Prostate gland (tissue), 2 donors: ENCODE data around the gene CAPZB. TPM values are rescaled to one million over a fixed set of nuclear protein-coding genes. Genes with fewer than 3 reads are reported as not detected.

ENCODE experiments used
- DNase-seq: peaks from one replicate; pipeline ENCODE4 v3.0.0-alpha.2; 2019; ENCODE audit warnings: low spot score
- H3K27ac ChIP-seq, 2 donors: fragments of 200-600 bp; sonication (generic); 2 replicates each; pipeline ENCODE4 v1.5.1; 2017 to 2019
- H3K27me3 ChIP-seq: fragments of 200-600 bp; sonication (generic); replicated peaks from 2 replicates; pipeline ENCODE4 v1.5.1; 2019; ENCODE audit not compliant: insufficient read depth
- H3K36me3 ChIP-seq, 2 donors: fragments of 200-600 bp; sonication (generic); 1 replicate in 1 of 2; 2 replicates in 1 of 2; pipeline versions ENCODE4 v1.5.1 to v1.8.1; 2017 to 2019
- H3K4me1 ChIP-seq: fragments of 200-600 bp; sonication (generic); replicated peaks from 2 replicates; pipeline ENCODE4 v1.5.1; 2019
- H3K4me3 ChIP-seq, 2 donors: fragments of 200-600 bp; sonication (generic); 2 replicates each; pipeline ENCODE4 v1.5.1; 2017 to 2019
- H3K9me3 ChIP-seq: fragments of 200-600 bp; sonication (generic); 2 replicates; pipeline ENCODE4 v1.5.1; 2017
- CTCF ChIP-seq, 4 experiments: fragments of 200-600 bp in 2 of 4; fragments of 450-650 bp in 2 of 4; sonication (generic) in 2 of 4; IDR thresholded peaks; 1 replicate in 3 of 4; 2 replicates in 1 of 4; pipeline ENCODE4 v1.5.1; 2016 to 2019; ENCODE audit warnings: antibody characterized with exemption in 4 of 4, mild to moderate bottlenecking in 2 of 4, moderate library complexity in 2 of 4
- POLR2A ChIP-seq: fragments of 450-650 bp; IDR thresholded peaks from one replicate; pipeline ENCODE4 v1.6.1; 2016; ENCODE audit warnings: antibody characterized with exemption, mild to moderate bottlenecking
- POLR2AphosphoS5 ChIP-seq: sonication (generic); formaldehyde crosslinking; IDR thresholded peaks from one replicate; pipeline ENCODE4 v1.6.1; 2017; ENCODE audit warnings: antibody characterized with exemption
- WGBS: methylation state at CpG from one replicate; pipeline ENCODE4 v1.1.5; 2018; 5-methylcytosine and 5-hydroxymethylcytosine counted together
- intact Hi-C: fragments of 100-400 bp; cut with DNase I; formaldehyde crosslinking; loops from one replicate; pipeline ENCODE4 v1.14.2; 2022
- total RNA-seq, 2 donors: library from RNA; depleted of rRNA; stranded (reverse); fragments of >200 nt; gene quantifications; one replicate each; pipeline ENCODE4 v1.1.0, GENCODE V29; 2016

CAPZB gene
- total RNA-seq, 2 donors from 2014 or later = 139 to 150 TPM

- TF ChIP-seq POLR2AphosphoS5 (no peak), POLR2A (no peak), CTCF (IDR thresholded peaks at IDR 0.05) (no peak)
- Histone ChIP-seq H3K27ac (peak overlapping the region; percentile 52 to 77), H3K4me1 (peaks cover 42% of the 10 kb centered on the region), H3K27me3 (no peaks in the 10 kb centered on the region), H3K36me3 (no peaks in the 10 kb centered on the region), H3K9me3 (no peaks in the 10 kb centered on the region), H3K4me3 (no peak overlapping the region)
- intact Hi-C loops = no loop called here
- DNase-seq = no peak
- WGBS = 61% methylated on average over 14 of the region's 14 CpGs
Measured at GRCh38 chr1:19352839-19353238, 132.5 kb downstream of the CAPZB start.

DNA sequence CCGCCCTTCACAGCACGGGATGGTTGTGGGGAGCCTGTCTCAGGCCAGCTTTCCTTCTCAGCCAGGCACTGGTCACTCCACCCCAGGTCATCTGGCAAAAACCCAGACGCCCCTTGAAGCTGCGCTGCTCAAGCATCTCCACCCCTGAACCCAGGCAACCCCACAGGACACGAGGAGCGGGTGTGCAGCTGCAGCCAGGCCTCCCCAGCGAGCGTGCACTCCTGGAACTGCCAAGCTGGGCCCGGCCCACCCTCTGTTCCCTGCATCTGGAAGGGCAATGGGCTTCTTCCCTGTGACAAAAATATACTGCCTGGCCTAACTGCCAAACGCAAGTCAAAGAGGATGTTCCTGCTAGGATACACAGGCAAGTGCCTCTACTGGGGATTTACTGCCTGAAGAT lies 133.5 kb downstream of the CAPZB start:
- Histone ChIP-seq H3K27ac (peak overlapping the region; percentile 52 to 77), H3K9me3 (no peaks in the 10 kb centered on the region), H3K36me3 (no peaks in the 10 kb centered on the region), H3K4me1 (peaks cover 42% of the 10 kb centered on the region), H3K4me3 (no peak overlapping the region), H3K27me3 (no peaks in the 10 kb centered on the region)
- 63% methylated on average over 5 of the region's 10 CpGs for WGBS
- DNase-seq = no peak
- intact Hi-C loops = no loop called here
- TF ChIP-seq POLR2AphosphoS5 = no peak
- TF ChIP-seq CTCF (IDR thresholded peaks at IDR 0.05) = no peak
- TF ChIP-seq POLR2A = no peak

GRCh38 chr1:19350566-19350965 lies 134.8 kb downstream of the CAPZB start:
- WGBS = 84% methylated on average over 5 of the region's 5 CpGs
- Histone ChIP-seq H3K36me3 (no peaks in the 10 kb centered on the region), H3K4me1 (peaks cover 42% of the 10 kb centered on the region)

DNA sequence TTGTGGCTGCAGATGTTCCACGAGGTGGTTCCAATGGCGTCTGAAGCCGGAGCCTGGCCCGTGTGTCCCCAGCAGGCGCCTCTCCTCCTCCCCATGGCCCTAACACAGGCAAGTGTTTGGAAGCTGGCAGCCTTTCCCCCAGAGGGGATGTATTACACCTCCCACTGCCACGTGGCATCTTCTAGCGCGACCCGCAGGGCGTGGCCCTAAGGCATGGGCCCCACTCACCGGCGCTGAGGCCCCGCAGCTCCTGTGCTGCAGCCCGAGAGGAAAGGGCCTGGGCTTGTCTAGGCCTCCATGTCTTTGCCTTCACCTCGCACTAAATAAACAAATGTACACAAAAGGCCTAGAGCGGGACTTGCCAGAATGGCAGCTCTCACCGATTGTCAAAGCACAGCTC lies 135.3 kb downstream of the CAPZB start:
- intact Hi-C loops = no loop called here
- H3K36me3 ChIP-seq = no peaks in the 10 kb centered on the region
- no peak for DNase-seq
- TF ChIP-seq POLR2A = no peak
- no peak for TF ChIP-seq CTCF (IDR thresholded peaks at IDR 0.05)
- TF ChIP-seq POLR2AphosphoS5 = no peak
- WGBS = 57% methylated on average over 17 of the region's 17 CpGs
- no peak overlapping the region for H3K4me3 ChIP-seq
- no peaks in the 10 kb centered on the region for H3K9me3 ChIP-seq
- peak overlapping the region; percentile 53 to 66 for H3K27ac ChIP-seq
- no peaks in the 10 kb centered on the region for H3K27me3 ChIP-seq
- H3K4me1 ChIP-seq = peaks cover 41% of the 10 kb centered on the region

More at GRCh38 chr1:19350566-19350965, 134.8 kb downstream of the CAPZB start:
- intact Hi-C loops = no loop called here
- TF ChIP-seq POLR2AphosphoS5 (no peak), CTCF (IDR thresholded peaks at IDR 0.05) (no peak), POLR2A (no peak)
- Histone ChIP-seq H3K27ac (peak overlapping the region in 1 of 2 donors; percentile 66), H3K4me3 (no peak overlapping the region), H3K27me3 (no peaks in the 10 kb centered on the region), H3K9me3 (no peaks in the 10 kb centered on the region)
- no peak for DNase-seq

DNA sequence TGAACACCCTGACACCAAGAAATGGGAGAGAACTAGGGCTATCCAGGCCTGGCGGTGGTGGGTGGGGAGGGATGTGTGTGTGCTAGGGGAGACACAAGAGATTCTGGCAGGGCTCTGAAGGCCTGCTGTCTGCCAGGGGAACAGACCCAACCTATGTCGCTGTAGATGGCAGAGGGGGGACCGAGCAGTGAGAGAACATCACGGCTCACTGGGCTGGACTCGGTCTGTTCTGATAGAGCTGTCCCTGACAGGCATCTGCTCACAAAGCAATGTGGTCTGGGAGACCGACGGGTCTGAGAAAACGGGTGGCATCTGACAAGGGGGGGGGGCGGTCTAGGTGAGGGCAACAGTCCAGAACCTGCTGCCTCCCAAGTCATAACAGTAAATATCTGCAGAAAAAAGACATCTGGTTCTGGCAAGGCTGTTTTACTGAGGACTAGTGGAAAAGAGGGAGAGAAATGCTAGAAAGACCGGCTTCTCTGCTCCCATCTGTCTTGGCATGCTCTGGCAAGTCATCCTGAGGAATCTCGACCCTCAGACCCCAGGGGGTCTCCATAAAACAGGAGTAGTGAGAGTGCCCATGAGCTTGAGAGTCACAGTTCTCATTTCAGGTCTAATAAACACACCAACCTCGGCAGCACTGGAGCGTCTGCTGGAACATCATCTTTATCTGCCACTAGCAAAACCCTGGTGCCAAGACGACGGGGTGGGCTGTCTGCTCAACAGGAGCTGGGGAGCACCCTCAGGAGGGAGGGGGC lies 136.7 kb downstream of the CAPZB start:
- WGBS = 27% methylated on average over 14 of the region's 15 CpGs
- Histone ChIP-seq H3K27me3 (no peaks in the 10 kb centered on the region), H3K4me3 (no peak overlapping the region), H3K27ac (peak overlapping the region; percentile 53 to 66), H3K36me3 (no peaks in the 10 kb centered on the region), H3K4me1 (peaks cover 27% of the 10 kb centered on the region), H3K9me3 (no peaks in the 10 kb centered on the region)
- intact Hi-C loops = no loop called here
- DNase-seq = no peak
- TF ChIP-seq POLR2AphosphoS5 (no peak), POLR2A (no peak), CTCF (IDR thresholded peaks at IDR 0.05) (no peak)
